HG03095 (cell line): ENCODE data around the gene CUBN.
"Not testable (repeated sequence)": the region's sequence is repeated elsewhere in the genome, so short reads cannot be mapped to it uniquely, and the experiment has no call there.

ENCODE experiments used
- ATAC-seq: cut with Tn5 transposase; IDR thresholded peaks from one replicate; pipeline ENCODE4 v1.9.1; 2021; ENCODE audit warnings: moderate library complexity; ENCODE audit not compliant: unreplicated experiment

Gene CUBN

DNA sequence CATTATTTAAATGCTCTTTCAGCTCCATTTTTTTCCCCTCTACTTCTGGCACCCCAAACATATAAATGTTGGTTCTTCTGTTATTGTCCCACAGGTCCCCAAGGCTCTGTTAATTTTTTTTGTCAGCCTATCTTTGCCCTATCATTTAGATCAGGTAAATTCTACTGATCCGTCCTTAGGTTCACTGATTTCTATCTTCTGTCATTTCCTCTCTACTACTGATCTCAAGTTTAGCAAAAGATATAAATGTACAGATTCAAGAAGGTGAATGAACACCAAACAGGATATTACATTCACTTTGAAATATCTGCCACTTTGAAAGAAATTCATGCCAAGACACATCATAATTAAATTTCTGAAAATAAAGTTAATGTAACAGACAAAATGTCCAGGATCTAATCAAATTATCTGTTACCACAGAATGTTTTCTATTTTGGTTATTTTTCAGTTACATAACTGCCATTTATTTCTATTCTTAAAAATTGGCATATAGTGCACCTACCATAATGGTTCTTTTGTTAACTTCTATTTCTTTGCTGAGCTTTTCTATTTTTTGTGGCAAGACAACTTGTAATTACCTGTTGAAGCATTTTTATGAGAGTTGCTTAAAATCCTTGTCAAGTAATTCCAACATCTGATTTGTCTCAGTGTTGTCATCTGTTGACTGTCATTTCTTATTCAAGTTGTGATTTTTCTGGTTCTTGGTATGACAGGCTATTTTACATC, 12.1 kb upstream of the CUBN start:
- ATAC-seq = no peak

DNA sequence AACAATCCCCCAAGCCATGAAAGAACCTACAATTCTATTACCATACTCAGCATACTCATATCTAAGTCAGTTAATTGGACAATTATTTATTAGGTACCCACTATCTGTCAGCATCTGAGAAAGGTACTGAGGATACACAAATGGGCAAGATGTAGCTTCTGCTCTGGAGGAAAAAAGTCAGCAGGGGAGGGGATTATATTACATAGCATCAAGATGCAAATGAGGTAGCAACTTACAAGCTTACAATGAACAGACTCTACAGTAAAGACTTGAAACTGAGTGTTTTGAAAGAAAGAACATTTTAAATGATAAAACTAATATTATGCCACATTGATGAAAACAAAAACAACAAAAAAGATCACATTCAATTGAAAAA, 10.8 kb upstream of the CUBN start:
- no peak for ATAC-seq

DNA sequence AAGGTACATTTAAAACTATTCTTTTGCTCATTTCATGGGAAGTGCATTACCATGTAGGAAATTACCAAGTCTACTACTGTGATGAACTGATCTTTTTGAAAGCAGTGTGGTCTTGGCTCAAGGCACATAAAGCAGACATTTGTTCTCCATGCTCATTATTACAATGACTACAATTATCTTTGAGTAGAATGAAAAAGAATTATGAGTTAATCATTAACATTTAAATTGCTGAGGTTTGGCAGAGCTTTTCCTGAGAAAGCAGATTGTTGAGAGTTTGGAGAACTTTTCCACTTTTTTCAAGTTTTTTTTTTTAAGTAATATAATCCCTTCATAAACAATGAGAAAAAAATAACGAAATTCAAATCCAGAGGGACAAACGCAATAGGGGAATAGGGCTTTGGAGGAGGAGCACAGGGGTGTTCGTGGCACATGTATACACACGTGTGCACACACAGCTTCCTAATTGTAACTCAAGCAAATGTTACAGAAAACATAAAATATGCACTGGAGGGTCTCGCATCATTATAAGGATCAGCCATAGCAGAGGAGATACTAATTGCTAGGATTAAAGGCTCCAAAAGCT, 8.9 kb upstream of the CUBN start:
- no peak for ATAC-seq

DNA sequence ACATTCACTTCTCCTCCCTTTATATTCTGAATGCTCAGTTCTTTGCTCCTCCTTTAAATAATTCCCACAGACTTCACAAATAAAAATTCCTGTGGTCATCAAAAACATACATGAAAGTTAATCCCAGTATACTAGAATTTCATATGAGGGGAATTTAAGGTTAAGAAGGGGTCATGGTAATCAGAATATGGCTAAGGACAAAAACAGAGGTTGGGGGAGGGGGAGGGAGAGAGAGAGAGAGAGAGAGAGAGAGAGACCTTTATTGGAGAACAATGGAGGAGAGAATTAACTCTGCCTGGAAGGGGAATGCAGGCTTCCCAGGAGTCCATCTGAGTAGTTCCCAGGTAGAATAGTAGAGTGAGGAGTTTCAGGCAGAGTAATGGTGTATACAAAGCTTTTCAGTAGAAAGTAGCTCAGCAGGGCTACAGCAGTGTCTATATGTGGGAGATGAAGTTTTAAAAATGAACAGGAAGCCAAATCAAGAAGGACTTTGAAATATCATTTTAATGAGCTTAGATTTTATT, 5.2 kb upstream of the CUBN start:
- no peak for ATAC-seq

DNA sequence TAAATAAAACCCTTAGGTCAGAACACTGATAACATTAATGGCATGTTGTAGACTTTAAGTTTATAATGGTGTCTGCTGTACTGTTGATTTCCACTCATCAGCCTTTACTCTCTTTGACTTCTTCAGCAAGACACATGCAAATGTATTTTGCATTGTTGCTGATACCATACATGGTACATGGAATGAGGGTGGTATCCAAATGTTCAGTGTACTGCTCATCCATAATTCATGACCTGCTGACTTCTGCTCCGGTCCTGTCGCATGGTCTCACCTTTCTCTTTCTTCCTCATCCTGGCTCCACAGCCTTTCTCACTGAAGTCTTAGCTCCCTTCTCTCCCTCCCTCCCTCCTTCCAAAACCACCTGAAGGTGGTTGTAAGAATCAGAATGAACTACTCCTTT, 4.7 kb upstream of the CUBN start:
- ATAC-seq = no peak

DNA sequence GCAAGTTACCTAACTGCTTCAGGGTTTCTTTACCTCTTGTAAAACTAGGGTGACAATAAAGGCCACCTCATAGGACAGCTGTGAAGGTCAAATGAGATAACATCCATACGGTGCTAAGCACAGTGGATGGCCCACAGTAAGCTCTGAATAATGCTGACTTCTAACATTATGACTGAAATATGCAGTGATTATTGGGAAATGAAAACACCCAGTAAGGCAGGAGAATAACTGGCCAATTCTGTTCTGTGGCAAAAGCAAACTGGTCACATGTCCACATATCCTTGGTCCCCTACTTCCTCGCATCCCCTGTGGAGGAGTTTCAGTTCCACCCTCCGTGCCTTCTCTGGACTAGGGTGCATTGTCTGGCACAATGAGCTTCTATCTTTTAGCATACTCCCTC, 1.4 kb downstream of the CUBN start:
- no peak for ATAC-seq

DNA sequence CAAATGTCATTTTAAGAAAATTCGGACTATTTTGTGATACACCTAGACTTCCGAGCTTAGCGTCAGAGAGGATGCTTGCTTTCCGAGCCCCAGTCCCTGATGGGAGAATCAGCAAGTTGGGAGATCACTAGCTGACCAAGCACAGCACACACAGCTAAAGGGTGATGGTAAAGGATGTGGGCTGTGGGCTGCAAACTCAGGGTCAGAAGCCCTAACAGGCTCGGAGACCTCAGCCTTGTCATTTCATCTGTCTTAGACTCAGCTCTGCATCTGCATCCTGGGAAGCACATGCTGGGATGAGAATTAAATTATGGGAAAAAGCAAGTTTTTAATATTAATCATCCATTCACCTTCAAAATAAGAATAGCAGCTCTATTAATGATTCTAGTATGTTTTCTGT, 3.3 kb downstream of the CUBN start:
- no peak for ATAC-seq

DNA sequence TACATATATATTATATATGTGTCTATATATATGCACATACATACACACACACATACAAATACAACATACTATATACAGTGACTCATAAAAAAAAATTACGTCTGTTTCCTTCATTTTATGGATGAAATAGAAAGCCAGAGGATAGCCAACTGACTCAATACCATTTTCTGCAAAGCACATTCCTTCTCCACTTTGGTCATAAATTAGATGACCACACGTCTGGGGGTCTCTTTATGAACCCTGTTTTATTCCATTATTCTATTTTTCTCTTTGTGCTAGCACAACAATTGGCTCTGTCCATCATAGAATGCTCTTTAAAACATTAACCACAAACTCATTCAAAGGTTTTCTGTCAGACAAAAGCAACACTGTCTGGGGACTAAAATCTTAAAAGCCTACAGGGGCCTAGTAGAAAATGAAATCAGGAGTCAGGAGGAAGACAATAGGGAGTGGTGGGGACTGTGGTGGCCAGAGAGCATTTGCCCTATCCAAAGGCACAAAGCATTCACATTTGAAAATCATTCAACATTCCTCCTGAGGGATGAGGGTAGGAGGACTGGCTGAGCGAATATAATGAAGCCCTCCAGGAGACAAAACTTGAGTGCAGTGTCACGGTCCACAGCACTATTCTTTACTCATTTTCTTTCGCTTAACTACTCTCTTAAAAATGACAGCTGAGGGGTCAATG, 4.3 kb downstream of the CUBN start:
- ATAC-seq = no peak

DNA sequence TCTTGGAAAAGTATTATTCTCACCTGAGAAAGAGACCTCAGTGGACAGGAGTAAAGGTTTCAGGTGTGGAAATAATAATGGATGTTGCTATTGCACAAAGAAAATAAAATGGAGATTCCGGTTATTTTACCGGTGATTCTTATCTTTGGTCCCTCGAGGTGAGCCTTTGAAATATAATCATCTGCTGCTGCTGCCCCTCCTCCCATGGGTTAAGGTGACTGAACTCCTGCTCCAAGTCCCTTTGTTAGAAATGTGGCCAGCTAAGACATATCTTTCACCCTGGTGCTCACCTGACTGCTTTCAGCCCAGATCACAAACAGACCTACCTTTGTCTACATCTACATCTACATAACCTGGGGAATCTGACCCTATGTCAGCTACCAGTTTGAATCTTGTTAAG, 5.7 kb downstream of the CUBN start:
- ATAC-seq = no peak

DNA sequence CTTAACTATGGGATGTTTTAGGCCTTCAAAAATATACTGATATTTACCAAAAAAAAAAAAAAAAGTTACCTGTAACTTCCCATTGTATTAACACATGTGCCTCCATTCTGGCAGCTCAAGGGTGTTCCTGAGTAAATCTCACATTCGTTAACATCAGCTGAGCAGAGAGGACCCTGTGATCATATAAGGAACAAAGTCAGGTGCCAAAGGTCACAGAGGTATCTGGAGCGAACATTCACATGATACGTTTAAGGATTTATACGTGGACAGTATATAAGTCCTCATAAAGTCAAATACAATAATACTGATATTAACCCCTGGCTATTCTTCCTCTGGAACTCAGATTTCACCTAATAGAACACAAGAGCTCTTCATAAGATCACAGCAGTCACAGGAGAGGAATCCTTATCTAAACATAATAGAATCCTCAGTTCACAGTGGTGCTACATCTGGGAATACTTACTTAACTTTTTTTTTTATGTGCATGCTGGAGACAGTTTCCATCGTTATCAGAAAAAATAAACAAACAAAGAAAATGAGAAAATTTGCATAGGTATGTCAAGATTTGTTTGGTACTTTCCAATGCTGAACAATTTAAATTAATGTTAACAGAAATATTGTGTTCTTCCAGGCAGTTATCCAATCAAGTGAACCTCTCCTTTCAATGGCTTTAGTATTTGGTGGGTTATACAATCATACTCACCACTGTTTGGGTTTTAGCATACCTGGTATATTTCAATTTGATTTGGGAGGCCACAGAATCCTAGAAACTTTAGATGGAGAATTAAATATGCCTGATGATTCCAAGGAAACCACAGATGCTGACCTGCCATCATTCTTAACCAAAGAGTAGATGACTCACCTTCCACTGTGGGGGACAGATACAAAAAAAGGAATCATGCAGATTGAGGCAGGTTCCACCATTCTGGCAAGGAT, 6.6 kb downstream of the CUBN start:
- ATAC-seq = no peak

DNA sequence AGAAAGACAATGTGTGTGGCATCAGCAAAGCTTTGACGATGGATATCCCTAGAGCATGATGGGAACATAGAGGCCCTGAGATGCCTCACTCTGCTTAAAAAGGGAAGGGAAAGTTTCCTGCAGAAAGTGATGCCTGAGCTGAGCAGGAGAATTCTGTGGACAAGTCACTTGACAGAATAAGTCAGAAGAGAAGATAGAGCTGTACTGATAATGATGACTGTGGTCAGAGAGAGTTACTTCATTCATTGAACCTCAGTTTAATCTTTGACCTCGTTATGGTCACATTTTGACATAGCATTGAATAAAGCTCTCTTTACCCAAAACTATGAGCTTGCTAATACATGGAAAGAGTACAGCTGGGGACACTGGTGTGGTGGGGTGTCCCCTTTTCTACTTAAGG, 7.6 kb downstream of the CUBN start:
- ATAC-seq = no peak

DNA sequence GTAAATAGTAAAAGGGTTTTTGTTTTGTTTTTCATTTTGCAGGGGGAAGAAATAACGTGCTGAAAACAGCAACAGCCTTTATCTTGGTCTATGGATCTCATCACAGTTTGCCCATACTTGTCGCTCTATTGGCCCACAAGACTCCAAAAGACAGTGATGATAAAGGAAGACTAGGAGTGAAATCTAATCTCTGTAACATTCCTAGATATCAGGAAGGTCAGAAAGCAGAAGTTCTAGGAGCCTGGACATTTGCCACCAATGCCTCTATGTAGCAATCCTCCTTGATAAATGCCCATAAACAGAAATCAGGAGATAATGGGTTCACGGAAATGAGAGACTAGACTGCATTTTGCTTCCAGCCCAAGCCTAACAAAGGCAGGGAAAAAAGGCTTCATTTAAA, 8.9 kb downstream of the CUBN start:
- ATAC-seq = no peak

DNA sequence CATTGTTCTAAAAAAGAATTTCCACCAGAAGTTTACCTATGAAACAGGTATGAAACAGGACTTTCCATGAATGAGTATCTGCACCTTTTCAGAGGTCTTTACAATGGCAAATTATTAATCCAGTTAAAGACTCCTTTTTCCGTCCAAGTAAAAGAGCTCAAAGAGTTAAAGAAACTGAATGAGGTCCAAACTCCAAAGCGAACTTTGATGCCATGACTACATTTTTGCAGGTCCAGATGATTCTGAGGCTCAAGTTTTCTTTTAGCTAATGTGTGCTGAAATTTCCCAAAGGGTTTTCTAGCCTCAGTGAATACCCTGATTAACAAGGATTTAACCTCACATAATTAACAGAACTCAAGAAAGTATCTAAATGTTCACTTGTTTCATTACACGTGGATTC, 9.8 kb downstream of the CUBN start:
- no peak for ATAC-seq

DNA sequence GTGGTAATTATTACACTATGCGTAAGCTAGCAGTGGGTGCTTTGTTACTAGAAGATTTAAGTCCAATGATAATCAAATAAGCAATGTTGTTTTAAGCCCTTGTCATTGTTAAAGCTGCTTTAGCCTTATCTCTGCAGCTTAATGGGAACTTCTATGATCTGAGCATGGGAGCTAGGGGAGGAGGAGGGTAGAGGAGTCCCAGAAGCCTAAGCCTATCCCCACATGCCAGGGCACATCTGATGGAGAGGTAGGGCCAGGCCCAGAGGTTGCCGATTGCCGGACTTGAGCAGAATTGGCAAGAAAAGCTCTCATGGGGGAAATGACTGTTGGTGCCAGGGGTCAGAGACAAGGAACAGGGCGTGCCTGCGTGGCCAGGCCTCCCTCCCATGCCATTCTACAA, 13.4 kb downstream of the CUBN start:
- no peak for ATAC-seq

DNA sequence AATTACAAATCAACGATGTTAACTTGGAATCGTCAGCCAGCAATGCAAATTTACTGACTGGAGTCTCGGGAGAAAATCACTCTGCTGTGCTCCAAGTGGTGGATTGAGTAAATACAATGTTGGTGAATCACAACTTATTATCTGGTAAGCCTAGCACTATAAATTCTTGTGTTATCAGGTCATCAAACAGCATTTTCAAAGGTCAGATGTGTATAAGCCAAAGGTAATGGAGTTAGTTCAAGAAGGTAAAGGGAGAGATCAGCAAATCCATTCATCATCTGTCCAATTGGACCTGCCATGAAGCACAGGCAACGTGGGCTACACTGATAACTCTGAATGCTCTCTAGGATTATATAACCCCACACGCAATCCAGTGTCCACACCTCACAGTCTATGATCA, 13.9 kb downstream of the CUBN start:
- no peak for ATAC-seq

DNA sequence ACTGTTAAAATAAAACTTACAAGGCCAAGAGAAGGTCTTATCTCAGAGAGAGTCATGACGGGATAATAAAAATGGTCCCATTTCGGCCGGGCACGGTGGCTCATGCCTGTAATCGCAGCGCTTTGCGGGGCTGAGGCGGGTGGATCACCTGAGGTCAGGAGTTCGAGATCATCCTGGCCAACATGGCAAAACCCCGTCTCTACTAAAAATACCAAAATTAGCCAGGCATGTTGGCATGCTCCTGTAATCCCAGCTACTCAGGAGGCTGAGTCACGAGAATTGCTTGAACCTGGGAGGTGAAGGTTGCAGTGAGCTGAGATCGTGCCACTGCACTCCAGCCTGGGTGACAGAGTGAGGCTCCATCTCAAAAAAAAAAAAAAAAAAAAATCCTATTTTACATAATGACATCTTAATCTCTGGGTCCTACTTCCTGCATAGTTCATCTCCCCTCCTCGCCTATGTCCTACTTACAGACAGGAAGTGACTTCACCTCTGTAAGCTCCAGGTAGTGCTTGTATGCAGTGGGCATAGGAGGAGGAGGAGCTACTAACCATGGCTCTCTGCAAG, 14.7 kb downstream of the CUBN start:
- not testable (repeated sequence) for ATAC-seq

DNA sequence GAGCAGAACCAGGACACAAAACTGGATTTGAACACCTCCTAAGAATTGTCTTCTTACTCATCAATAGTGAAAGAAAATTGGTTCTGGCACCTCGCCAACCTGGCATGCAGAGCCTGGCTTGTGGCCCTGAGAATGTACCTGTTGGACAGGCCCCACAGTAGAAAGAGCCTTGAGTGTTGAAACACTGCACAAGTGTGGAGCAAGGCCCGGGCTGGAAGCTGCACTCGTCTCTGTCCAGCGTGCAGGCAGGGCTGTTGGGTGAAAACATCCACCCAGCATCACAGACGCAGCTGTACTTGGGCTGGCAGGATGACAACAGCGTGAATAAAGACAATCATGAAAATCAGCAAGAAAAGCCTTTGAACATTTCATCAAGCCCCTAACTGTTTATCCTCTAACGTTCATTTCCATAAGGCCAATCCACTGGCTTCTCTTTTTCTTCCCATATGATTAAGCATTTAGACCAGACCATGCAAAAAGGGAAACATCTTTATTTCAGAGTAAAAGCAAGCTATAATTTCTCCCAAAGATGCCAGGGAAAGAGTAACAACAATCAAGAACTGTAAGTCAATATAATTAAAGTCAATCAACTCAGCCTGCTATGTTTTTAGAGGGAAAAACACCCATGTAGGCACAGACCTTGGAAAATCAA, 15.6 kb downstream of the CUBN start:
- no peak for ATAC-seq

DNA sequence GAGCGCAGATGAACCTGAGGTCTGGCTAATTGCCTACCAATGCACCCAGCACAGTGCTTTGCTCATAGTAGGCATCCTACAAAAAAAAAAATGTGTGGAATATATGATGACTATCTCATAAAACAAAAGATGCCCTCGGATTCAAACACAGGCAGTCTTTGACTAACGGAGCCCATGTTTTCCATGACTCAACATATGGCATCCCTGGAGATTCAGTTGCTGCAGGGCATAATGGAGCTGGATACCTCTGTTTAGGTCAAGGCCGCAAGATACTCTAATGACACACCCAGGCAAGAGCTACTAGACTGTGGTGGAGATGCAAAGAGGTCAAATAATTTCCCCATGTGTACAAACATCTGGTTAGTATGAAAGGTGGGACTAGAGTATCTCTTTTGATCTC, 16.3 kb downstream of the CUBN start:
- ATAC-seq = no peak

DNA sequence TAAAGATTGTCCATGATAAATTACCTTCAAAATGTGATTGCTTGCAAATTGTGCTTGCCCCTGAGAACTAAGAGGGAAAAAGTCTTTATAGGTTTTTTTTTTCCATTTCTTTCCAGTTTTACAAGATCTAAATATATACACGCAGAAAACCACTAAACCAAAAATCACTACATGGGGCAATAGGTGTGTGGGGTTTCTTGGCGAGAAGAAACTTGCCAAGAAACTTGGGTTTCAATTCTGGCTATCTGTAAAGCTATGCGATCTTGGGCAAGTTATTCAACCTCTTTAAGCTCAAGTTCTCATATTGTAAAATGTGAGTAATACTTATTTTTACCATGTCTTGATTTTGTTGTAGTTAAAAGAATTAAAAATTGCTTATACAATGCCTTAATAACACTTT, 17.0 kb downstream of the CUBN start:
- ATAC-seq = no peak

DNA sequence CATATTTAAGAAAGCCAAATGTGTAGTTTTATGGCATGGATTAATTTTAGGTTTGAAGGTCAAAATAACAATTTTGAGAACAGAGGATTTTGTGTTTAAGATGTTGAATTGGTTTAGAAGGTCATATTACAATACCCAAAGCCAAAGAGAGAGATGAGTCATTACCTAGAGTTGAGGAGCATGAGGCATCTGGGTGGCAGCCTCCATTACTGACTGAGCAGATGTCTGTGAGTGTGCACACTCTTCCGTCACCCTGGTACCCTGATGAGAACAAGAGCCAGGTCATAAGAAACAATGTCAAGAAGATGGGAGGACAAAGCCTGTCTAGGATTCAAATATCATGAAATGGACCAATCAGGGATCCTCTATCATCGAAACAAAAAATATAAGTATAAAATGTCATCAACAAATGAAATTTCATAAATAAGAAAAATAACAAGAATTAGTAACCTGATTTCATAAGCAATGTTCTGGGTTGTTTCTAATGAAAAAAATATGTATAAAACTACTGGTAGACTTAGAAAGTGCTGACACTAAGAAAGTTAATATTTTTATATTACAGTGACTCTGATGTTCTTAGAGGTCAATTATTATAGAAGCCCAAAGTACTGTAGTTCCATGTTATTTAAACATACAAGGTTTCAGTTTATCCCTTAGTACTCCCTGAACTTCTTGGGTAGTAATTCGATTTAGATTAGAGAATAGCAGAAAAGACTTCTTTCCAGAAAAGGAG, 20.0 kb downstream of the CUBN start:
- ATAC-seq = no peak
